ENCODE results near the gene TARBP2.

The TARBP2 gene

DNA sequence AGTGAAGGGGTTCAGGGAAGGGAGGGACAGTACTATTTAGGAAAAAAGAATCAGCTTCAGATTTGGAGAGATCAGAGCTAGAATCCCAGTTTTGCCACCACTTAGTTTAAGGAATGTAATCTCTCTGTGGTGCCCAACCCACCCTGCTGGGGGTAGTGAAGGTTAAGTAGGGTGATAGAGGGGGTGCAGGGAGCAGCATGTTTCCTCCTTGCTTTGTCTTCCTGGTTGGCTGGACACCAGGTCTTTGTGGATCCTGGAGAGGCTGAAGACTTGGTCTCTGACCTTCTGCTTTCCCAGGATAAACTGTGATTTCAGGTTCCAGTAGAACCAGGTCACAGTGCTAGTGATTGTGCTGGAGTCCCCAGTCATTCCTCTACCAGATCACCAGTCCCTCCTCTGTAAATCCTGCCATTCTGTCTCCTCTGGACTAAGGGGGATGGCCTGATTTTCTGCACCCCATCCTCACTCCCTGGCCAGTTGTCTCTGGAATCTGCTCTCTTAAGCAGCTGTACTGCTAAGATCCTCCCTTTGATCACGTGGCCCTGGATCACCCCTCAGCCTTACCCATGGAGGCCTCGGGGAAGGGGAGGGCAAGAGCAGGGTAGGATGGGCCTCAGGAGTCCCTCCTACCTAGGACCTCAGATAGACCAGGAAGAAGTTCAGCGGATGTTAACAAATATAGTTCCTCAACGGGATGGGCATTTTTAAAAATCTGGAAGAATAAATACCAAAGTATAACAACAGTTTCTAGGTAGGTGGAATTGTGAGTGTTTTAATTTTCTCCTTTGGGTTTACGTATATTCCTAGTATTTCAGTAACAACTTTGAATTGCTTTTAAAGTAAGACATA lies 5.0 kb upstream of the TARBP2 start (continued):
- TF ChIP-seq ZBTB17 (tag by site-specific recombination; IDR thresholded peaks at IDR 0.05) (peak; percentile 90), BCL11B (tag by site-specific recombination; IDR thresholded peaks at IDR 0.05; ENCODE audit: low read depth) (no peak), SP3 (tag by site-specific recombination; IDR thresholded peaks at IDR 0.05) (peak; percentile 73), ZNF366 (tag by site-specific recombination; conservative IDR thresholded peaks at IDR 0.05) (0 out of 2 replicates have a peak, but pooled peaks have one; percentile 11), ZSCAN16 (tag by site-specific recombination; IDR thresholded peaks at IDR 0.05) (no peak), ZNF768 (tag by site-specific recombination; IDR thresholded peaks at IDR 0.05) (no peak), ZNF707 (tag by site-specific recombination; IDR thresholded peaks at IDR 0.05) (no peak), ZNF16 (tag by site-specific recombination; IDR thresholded peaks at IDR 0.05; ENCODE audit: low read depth) (no peak), ZIC2 (tag by site-specific recombination; IDR thresholded peaks at IDR 0.05) (no peak), ZNF670 (tag by site-specific recombination; IDR thresholded peaks at IDR 0.05; ENCODE audit: low read depth) (no peak), ZNF600 (tag by site-specific recombination; IDR thresholded peaks at IDR 0.05) (peak; percentile 64), ZNF549 (tag by site-specific recombination; IDR thresholded peaks at IDR 0.05) (no peak), ZNF248 (tag by site-specific recombination; IDR thresholded peaks at IDR 0.05) (no peak), ZBTB20 (tag by site-specific recombination; IDR thresholded peaks at IDR 0.05) (peak; percentile 53), ZNF24 (tag by site-specific recombination; IDR thresholded peaks at IDR 0.05) (no peak)
- TF ChIP-seq, protein P1, sequence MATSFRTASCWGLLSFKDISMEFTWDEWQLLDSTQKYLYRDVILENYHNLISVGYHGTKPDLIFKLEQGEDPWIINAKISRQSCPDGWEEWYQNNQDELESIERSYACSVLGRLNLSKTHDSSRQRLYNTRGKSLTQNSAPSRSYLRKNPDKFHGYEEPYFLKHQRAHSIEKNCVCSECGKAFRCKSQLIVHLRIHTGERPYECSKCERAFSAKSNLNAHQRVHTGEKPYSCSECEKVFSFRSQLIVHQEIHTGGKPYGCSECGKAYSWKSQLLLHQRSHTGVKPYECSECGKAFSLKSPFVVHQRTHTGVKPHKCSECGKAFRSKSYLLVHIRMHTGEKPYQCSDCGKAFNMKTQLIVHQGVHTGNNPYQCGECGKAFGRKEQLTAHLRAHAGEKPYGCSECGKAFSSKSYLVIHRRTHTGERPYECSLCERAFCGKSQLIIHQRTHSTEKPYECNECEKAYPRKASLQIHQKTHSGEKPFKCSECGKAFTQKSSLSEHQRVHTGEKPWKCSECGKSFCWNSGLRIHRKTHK (tag by site-specific recombination; IDR thresholded peaks at IDR 0.05), result no peak
- TF ChIP-seq, protein P2, sequence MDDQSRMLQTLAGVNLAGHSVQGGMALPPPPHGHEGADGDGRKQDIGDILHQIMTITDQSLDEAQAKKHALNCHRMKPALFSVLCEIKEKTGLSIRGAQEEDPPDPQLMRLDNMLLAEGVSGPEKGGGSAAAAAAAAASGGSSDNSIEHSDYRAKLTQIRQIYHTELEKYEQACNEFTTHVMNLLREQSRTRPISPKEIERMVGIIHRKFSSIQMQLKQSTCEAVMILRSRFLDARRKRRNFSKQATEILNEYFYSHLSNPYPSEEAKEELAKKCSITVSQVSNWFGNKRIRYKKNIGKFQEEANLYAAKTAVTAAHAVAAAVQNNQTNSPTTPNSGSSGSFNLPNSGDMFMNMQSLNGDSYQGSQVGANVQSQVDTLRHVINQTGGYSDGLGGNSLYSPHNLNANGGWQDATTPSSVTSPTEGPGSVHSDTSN (CRISPR knock-in tag; IDR thresholded peaks at IDR 0.05), result no peak
- TF ChIP-seq, protein P3, sequence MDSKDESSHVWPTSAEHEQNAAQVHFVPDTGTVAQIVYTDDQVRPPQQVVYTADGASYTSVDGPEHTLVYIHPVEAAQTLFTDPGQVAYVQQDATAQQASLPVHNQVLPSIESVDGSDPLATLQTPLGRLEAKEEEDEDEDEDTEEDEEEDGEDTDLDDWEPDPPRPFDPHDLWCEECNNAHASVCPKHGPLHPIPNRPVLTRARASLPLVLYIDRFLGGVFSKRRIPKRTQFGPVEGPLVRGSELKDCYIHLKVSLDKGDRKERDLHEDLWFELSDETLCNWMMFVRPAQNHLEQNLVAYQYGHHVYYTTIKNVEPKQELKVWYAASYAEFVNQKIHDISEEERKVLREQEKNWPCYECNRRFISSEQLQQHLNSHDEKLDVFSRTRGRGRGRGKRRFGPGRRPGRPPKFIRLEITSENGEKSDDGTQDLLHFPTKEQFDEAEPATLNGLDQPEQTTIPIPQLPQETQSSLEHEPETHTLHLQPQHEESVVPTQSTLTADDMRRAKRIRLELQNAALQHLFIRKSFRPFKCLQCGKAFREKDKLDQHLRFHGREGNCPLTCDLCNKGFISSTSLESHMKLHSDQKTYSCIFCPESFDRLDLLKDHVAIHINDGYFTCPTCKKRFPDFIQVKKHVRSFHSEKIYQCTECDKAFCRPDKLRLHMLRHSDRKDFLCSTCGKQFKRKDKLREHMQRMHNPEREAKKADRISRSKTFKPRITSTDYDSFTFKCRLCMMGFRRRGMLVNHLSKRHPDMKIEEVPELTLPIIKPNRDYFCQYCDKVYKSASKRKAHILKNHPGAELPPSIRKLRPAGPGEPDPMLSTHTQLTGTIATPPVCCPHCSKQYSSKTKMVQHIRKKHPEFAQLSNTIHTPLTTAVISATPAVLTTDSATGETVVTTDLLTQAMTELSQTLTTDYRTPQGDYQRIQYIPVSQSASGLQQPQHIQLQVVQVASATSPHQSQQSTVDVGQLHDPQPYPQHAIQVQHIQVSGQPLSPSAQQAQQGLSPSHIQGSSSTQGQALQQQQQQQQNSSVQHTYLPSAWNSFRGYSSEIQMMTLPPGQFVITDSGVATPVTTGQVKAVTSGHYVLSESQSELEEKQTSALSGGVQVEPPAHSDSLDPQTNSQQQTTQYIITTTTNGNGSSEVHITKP (tag by site-specific recombination; IDR thresholded peaks at IDR 0.05), result no peak
- TF ChIP-seq, protein P4, sequence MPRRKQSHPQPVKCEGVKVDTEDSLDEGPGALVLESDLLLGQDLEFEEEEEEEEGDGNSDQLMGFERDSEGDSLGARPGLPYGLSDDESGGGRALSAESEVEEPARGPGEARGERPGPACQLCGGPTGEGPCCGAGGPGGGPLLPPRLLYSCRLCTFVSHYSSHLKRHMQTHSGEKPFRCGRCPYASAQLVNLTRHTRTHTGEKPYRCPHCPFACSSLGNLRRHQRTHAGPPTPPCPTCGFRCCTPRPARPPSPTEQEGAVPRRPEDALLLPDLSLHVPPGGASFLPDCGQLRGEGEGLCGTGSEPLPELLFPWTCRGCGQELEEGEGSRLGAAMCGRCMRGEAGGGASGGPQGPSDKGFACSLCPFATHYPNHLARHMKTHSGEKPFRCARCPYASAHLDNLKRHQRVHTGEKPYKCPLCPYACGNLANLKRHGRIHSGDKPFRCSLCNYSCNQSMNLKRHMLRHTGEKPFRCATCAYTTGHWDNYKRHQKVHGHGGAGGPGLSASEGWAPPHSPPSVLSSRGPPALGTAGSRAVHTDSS (tag by site-specific recombination; IDR thresholded peaks at IDR 0.05), result no peak
- TF ChIP-seq, protein P5, sequence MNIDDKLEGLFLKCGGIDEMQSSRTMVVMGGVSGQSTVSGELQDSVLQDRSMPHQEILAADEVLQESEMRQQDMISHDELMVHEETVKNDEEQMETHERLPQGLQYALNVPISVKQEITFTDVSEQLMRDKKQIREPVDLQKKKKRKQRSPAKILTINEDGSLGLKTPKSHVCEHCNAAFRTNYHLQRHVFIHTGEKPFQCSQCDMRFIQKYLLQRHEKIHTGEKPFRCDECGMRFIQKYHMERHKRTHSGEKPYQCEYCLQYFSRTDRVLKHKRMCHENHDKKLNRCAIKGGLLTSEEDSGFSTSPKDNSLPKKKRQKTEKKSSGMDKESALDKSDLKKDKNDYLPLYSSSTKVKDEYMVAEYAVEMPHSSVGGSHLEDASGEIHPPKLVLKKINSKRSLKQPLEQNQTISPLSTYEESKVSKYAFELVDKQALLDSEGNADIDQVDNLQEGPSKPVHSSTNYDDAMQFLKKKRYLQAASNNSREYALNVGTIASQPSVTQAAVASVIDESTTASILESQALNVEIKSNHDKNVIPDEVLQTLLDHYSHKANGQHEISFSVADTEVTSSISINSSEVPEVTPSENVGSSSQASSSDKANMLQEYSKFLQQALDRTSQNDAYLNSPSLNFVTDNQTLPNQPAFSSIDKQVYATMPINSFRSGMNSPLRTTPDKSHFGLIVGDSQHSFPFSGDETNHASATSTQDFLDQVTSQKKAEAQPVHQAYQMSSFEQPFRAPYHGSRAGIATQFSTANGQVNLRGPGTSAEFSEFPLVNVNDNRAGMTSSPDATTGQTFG (tag by site-specific recombination; IDR thresholded peaks at IDR 0.05; ENCODE audit: borderline replicate concordance), result no peak
- TF ChIP-seq, protein P6, sequence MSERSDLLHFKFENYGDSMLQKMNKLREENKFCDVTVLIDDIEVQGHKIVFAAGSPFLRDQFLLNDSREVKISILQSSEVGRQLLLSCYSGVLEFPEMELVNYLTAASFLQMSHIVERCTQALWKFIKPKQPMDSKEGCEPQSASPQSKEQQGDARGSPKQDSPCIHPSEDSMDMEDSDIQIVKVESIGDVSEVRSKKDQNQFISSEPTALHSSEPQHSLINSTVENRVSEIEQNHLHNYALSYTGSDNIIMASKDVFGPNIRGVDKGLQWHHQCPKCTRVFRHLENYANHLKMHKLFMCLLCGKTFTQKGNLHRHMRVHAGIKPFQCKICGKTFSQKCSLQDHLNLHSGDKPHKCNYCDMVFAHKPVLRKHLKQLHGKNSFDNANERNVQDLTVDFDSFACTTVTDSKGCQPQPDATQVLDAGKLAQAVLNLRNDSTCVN (tag by site-specific recombination; optimal IDR thresholded peaks at IDR 0.05), result no peak

All from HEK293 (cell line).